NCI-H446 (cell line): ENCODE measurements around the gene CALR.

Source experiments
- DNase-seq, 2 experiments: peaks; one replicate each; lab custom pipeline; 2025; lab: John Stamatoyannopoulos, UW

The CALR gene

DNA sequence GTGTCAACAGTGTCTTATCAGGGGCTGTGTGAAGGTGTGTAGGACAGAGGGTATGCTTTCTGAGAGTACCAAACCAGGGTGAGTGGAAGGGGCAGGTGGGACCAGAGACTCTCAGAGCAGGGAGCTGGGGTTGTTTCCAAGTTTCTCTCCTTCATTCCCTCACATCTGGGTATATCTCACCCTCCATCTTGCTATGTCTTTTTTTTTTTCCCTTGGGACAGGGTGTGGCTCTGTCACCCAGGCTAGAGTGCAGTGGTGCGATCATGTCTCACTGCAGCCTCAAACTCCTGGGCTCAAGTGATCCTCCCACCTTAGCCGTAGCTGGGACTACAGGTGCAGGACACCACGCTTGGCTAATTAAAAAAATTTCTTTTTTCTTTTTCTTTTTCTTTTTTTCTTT is 41.6 kb downstream of the CALR start:
- no peak for DNase-seq

- no peak for DNase-seq
Observed at GRCh38 chr19:12982648-12983047, 44.2 kb downstream of the CALR start.

DNA sequence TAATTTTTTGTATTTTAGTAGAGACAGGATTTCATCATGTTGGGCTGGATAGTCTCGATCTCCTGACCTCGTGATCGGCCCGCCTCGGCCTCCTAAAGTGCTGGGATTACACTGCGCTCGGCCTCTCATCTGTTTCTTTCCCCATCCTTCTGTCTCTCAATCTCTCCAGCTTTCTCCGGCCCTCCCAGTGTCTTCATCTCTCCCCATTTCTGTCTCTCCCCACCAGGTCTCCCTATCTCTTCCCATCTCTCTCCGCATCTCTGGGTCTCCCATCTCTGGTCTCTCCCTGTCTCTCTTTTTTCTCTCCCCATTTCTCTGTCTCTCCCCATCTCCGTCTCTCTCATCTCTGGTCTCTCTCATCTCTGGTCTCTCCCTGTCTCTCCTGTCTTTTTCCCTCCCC is 44.7 kb downstream of the CALR start:
- no peak for DNase-seq

DNA sequence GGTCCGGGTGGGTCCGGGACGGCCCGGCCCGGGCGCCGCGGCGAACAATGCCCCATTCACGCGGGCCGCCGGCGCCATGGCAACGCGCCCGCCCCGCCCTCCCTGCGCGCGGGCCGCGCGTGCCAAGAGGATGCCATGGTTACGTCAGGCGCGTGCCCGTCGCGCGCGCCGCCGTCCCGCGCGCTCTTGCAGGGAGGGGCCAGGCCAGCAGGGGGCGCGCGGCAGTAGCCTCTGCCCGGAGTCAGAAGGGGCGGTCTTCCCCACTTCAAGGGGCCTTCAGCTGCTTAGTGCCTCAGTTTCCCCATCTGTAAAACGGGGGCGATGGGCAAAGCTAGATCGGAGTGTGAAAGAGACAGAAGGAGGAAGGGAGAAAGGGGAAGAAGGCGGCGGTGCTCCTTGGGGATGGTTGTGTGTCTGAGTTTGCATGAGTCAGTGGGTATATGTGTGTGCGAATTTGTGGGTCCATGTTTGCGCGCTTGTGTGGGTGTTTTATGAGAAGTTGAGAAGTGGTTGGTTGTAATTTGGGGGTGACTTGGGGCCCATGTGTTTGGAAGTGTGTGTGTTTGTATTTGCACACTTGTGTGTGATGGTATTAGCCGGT is 45.2 kb downstream of the CALR start:
- DNase-seq = peak; percentile 56 to 92

GRCh38 chr19:12984143-12984627 is 45.8 kb downstream of the CALR start:
- DNase-seq = no peak

- no peak for DNase-seq
Observed at GRCh38 chr19:12984683-12985048, 46.3 kb downstream of the CALR start.

- no peak for DNase-seq
Observed at GRCh38 chr19:12985049-12985776, 46.8 kb downstream of the CALR start.

DNA sequence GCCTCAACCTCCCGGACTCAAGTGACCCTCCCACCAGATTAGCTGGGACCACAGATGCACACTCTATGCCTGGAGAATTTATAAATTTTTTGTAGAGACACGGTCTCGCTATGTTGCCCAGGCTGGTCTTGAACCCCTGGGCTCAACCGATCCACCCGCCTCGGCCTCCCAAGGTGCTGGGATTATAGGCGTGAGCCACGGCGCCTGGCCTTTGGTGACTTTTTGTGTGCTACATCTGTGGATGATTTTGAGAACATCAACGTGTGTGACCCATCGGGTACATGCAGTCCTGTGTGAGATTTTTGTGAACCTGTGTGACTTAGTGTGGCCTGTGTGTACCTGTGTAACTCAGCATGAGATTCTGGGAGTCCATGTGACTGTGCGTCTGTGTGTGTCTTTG is 48.3 kb downstream of the CALR start:
- DNase-seq = no peak

DNA sequence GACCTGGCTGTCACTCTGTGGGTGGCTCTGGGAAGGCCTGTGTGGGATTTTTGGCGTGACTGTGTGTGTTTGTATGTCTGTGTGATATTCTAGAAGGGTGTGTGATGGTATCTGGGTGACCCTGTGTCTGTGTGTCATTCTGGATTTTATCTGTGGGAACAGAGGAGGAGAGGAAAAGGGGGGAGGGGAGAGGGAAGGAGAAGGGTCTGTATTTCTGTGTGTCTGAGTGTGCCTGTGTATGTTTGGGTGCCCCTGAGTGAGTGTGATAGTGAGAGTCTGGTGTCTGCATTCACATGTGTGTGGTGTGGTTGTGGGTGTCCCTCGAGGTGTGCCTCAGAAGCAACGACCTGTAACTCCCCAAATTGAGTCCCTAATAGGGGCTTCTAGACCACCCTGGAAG is 48.8 kb downstream of the CALR start:
- no peak for DNase-seq

DNA sequence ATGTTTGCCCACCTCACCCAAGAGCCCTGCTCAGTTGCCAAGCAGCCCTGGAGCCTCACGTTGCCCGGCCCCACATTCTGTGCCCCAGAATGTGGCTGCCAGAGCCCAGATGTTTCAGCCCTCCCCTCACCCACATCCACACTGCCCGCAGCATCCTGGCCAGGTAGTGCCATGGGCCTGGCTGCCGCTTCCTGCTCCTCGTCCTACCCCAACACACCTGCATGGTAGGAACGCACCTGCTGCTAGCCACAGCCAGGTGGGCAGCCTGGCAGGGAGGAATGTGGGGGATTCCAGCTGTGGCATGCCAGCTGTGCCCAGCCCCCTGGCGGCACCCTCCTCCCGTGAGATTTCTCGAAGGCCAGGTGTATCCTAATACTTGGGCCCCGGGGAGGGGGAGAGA is 49.4 kb downstream of the CALR start:
- DNase-seq = no peak

DNA sequence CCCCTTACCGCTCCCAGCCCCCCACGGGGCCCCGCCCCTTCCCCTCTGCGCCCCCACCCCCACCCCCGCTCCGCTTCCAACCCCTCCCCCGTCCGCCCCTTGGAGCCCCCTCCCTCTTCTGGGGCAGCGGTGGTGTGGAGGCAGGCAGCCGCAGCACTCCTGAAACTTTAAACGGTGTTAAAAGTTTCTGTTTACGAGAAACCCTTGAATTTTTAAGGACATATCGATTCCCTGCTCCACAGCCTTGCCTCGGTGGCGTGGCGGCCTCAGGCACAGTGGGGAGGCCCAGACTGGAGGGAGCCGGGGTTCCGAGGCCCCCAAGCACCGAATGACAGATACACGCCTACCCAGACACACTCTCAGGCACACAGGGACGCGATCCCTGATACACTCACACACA is 52.0 kb downstream of the CALR start:
- no peak for DNase-seq

- no peak for DNase-seq
Observed at GRCh38 chr19:12990853-12991252, 52.4 kb downstream of the CALR start.

DNA sequence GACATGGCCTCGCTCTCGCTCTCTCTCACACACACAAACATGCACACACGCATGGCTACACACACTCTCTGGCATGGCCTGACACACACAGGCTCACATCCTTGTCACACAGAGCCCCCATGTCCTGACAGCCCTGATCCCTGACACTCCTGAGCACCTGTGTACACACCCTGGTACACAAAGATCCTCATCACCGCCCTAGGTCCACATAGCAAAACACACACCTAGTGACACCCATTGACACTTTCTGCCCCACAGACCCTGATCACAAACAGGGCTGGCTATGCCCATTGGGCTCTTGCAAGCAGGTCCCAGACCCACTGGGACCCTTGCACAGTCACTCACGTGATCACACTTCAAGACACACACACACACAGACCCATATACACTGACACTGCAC is 52.9 kb downstream of the CALR start:
- no peak for DNase-seq

GRCh38 chr19:12992729-12993128 is 54.3 kb downstream of the CALR start:
- DNase-seq = no peak

DNA sequence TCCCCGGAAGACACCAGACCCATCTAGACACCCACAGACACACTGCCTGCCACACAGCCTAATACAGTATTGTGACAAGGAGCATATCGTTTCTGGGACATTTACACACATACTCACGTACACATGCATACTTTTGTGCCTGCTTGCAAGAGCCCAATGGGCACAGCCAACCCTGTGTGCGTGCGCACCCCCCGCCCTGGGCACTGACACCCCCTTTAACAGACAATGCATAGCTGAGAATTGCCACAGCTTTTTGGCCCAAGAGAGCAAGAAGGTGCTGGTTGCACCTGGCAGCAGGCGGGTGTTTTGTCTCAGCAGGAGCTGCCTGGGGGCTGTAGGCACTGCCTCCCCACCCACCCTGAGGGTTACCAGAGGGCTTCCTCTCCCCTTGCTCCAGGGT is 55.2 kb downstream of the CALR start:
- DNase-seq = no peak
